HepG2 (cell line): ENCODE measurements around the gene CDSN. TPM values are rescaled to one million over a fixed set of nuclear protein-coding genes. Genes with fewer than 3 reads are reported as not detected.

Experiments used
- ATAC-seq: fragments of 200-7000 bp; cut with Tn5 transposase; 3 replicates; pipeline ENCODE4 v1.9.1; 2020; ENCODE audit warnings: mild to moderate bottlenecking, moderate library complexity
- BruUV-seq: library from RNA; stranded (reverse); fragments of 400-500 nt; replicated peaks from 2 replicates; lab custom pipeline; 2021; lab: Mats Ljungman, UMichigan
- CTCF ChIA-PET: fragments of 300-600 bp; formaldehyde crosslinking; extraction: SDS; loops from one replicate; lab custom pipeline; 2021; ENCODE audit warnings: low total read pairs, inconsistent platforms, low intra/inter-chr PET ratio; lab: Yijun Ruan, JAX
- POLR2A ChIA-PET: fragments of 350-600 bp; sonication (Branson Sonifier 250); formaldehyde crosslinking; loops from one replicate; lab custom pipeline; 2020; ENCODE audit warnings: antibody characterized with exemption, inconsistent platforms; lab: Yijun Ruan, JAX
- DNase-seq: peaks from one replicate; pipeline ENCODE4 v3.0.0-alpha.2; 2015; ENCODE audit warnings: low spot score
- FAIRE-seq: peaks from 3 replicates; lab custom pipeline; 2011; peaks lifted over from hg19 to GRCh38; lab: Jason Lieb, UNC
- H2AFZ ChIP-seq: one replicate; pipeline ENCODE4 v1.6.1; 2011; ENCODE audit warnings: low read length, inconsistent platforms
- H3K27ac ChIP-seq: fragments of 300-600 bp; 3 replicates; pipeline ENCODE4 v1.8.0; 2011; ENCODE audit warnings: mixed run types, mild to moderate bottlenecking, mixed read lengths, low read length, inconsistent platforms; ENCODE audit not compliant: insufficient read depth; ENCODE audit errors: extremely low read length
- H3K27me3 ChIP-seq, 2 experiments: fragments of 200-600 bp in 1 of 2; 2 replicates in 1 of 2; 3 replicates in 1 of 2; pipeline versions ENCODE4 v1.6.0 to v1.8.0; 2011; ENCODE audit warnings: low read length in 2 of 2, mild to moderate bottlenecking in 2 of 2, moderate library complexity in 2 of 2, inconsistent platforms in 1 of 2; ENCODE audit not compliant: insufficient read depth in 2 of 2, control insufficient read depth in 1 of 2
- H3K36me3 ChIP-seq, 2 experiments: fragments of 200-600 bp in 1 of 2; replicated peaks in 1 of 2; 2 replicates in 1 of 2; 3 replicates in 1 of 2; pipeline versions ENCODE4 v1.5.1 to v1.8.0; 2011; ENCODE audit warnings: low read length in 2 of 2, inconsistent platforms in 1 of 2; ENCODE audit not compliant: insufficient read depth in 2 of 2, control insufficient read depth in 1 of 2
- H3K4me1 ChIP-seq: 2 replicates; pipeline ENCODE4 v1.5.1; 2012; ENCODE audit warnings: low read length, inconsistent platforms; ENCODE audit not compliant: insufficient read depth
- H3K4me2 ChIP-seq: 2 replicates; pipeline ENCODE4 v1.6.0; 2011; ENCODE audit warnings: low read depth, low read length, inconsistent platforms
- H3K4me3 ChIP-seq, 3 experiments: fragments of 200-600 bp in 1 of 3; sonication (generic), shearing (Covaris generic) in 1 of 3; replicated peaks in 1 of 3; 2 replicates each; pipeline ENCODE4 v1.5.1; 2011 to 2016; ENCODE audit warnings: low read length in 3 of 3, inconsistent platforms in 2 of 3, low read depth in 2 of 3, mild to moderate bottlenecking in 2 of 3, control low read depth in 1 of 3, mixed read lengths in 1 of 3; ENCODE audit not compliant: insufficient read depth in 1 of 3
- H3K79me2 ChIP-seq: one replicate; pipeline ENCODE4 v1.6.1; 2011; ENCODE audit warnings: low read length, inconsistent platforms; ENCODE audit not compliant: insufficient read depth
- H3K9ac ChIP-seq: 2 replicates; pipeline ENCODE4 v1.6.0; 2011; ENCODE audit warnings: mild to moderate bottlenecking, low read depth, low read length, inconsistent platforms; ENCODE audit not compliant: insufficient read depth
- H3K9me3 ChIP-seq: 2 replicates; pipeline ENCODE4 v1.5.1; 2012; ENCODE audit warnings: mild to moderate bottlenecking, low read length
- H4K20me1 ChIP-seq: 2 replicates; pipeline ENCODE4 v1.6.0; 2011; ENCODE audit warnings: inconsistent platforms, mild to moderate bottlenecking, low read length, moderate library complexity; ENCODE audit not compliant: insufficient read depth
- TMF1 ChIP-seq: sonication (generic); formaldehyde crosslinking; IDR thresholded peaks from 2 replicates; pipeline ENCODE4 v1.8.1; 2022; ENCODE audit warnings: low read depth, missing genetic modification reagents
- ZFP36 ChIP-seq: fragments of 150-350 bp; IDR thresholded peaks from 2 replicates; pipeline ENCODE4 v1.6.1; 2018; ENCODE audit warnings: borderline replicate concordance, low read length, low read depth; ENCODE audit not compliant: partially characterized antibody
- ZNF251 ChIP-seq: sonication (generic); formaldehyde crosslinking; IDR thresholded peaks from 2 replicates; pipeline ENCODE4 v1.9.0; 2021; ENCODE audit warnings: mild to moderate bottlenecking, missing genetic modification reagents
- ZNF768 ChIP-seq: sonication (generic); formaldehyde crosslinking; IDR thresholded peaks from 2 replicates; pipeline ENCODE4 v1.4.0; 2020; ENCODE audit warnings: missing genetic modification reagents
- WGBS: methylation state at CpG from one replicate; pipeline ENCODE4 v1.1.6; 2017; ENCODE audit warnings: low lambda C conversion rate; 5-methylcytosine and 5-hydroxymethylcytosine counted together
- in situ Hi-C: cut with HindIII; loops from 2 replicates; pipeline ENCODE4 v1.10.0; 2017; ENCODE audit warnings: low pct_unique_long_range_greater_than_20kb; ENCODE audit not compliant: extremely low pct_ligation_motif_present
- intact Hi-C: fragments of 100-400 bp; cut with micrococcal nuclease; formaldehyde crosslinking; loops from one replicate; pipeline ENCODE4 v1.10.0; 2022; ENCODE audit not compliant: unreplicated experiment
- polyA plus RNA-seq, 8 experiments: library from polyadenylated mRNA; depleted of rRNA in 3 of 8; stranded (reverse) in 7 of 8; unstranded in 1 of 8; fragments of >200 nt; fragmentation: Illumina TruSeq in 4 of 8; extraction: Trizol in 4 of 8; gene quantifications; 2 replicates each; pipeline versions ENCODE4 v1.2.1 to v1.2.3, GENCODE V29; 2011 to 2016; ENCODE audit warnings: low read depth in 4 of 8, missing spikeins in 1 of 8, mixed read lengths in 1 of 8; ENCODE audit not compliant: insufficient read depth in 1 of 8
- total RNA-seq, 5 experiments: library from RNA; depleted of rRNA; stranded (reverse); fragments of >200 nt; fragmentation: Illumina TruSeq; extraction: Trizol; gene quantifications; 2 replicates each; pipeline ENCODE4 v1.2.3, GENCODE V29; 2016; ENCODE audit warnings: low read depth in 1 of 5
- TF ChIP-seq, protein P1 (sequence below): sonication (generic); formaldehyde crosslinking; IDR thresholded peaks from 2 replicates; pipeline ENCODE4 v1.5.0; 2020; ENCODE audit warnings: missing genetic modification reagents, mild to moderate bottlenecking, borderline replicate concordance
- TF ChIP-seq, protein P2 (sequence below): sonication (generic); formaldehyde crosslinking; IDR thresholded peaks from 2 replicates; pipeline ENCODE4 v1.5.0; 2020; ENCODE audit warnings: mild to moderate bottlenecking, missing genetic modification reagents, moderate library complexity

The CDSN gene
- total and polyA plus RNA-seq, 2 of the 13 experiments (the other 11 are each of a cell fraction or from before 2014, with no cell fraction given) = not detected

DNA sequence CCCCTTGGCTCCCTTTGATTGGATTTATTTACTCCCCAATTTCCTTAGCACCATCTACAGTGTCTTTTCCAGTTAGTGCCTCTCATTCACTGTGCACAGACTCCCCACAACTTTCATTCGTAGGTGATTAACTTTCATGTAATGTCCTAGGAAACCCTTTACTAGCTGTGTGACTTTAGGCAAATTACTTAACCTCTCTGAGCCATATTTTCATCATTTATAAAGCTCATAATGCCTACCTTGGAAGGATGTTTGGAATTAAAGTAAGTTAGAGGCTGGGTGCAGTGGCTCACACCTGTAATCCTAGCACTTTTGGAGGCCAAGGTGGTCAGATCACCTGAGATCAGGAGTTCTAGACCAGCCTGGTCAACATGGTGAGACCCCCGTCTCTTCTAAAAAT is 28.0 kb downstream of the CDSN start:
- H3K9me3 ChIP-seq = no peaks in the 10 kb centered on the region
- TF ChIP-seq, protein P1, sequence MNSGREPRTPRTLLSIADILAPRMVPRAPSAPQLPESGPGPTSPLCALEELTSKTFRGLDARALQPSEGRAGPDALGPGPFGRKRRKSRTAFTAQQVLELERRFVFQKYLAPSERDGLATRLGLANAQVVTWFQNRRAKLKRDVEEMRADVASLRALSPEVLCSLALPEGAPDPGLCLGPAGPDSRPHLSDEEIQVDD (CRISPR knock-in tag) = no peak
- TF ChIP-seq, protein P2, sequence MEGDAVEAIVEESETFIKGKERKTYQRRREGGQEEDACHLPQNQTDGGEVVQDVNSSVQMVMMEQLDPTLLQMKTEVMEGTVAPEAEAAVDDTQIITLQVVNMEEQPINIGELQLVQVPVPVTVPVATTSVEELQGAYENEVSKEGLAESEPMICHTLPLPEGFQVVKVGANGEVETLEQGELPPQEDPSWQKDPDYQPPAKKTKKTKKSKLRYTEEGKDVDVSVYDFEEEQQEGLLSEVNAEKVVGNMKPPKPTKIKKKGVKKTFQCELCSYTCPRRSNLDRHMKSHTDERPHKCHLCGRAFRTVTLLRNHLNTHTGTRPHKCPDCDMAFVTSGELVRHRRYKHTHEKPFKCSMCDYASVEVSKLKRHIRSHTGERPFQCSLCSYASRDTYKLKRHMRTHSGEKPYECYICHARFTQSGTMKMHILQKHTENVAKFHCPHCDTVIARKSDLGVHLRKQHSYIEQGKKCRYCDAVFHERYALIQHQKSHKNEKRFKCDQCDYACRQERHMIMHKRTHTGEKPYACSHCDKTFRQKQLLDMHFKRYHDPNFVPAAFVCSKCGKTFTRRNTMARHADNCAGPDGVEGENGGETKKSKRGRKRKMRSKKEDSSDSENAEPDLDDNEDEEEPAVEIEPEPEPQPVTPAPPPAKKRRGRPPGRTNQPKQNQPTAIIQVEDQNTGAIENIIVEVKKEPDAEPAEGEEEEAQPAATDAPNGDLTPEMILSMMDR (CRISPR knock-in tag) = no peak
- TF ChIP-seq ZNF768 (CRISPR knock-in tag) = peak; percentile 79; the same call in 1 of the 2 replicates
- TF ChIP-seq ZFP36 = peak; percentile 25
- TF ChIP-seq, all 625 proteins: peak for 2
- BruUV-seq = no TSS peak
- ChIA-PET POLR2A (interaction anchor here (1.3 kb wide), 1 partner anchor 10 kb away, joined by 3 read pairs; no protein-coding TSS in a partner anchor), CTCF (no interaction called here)
- Histone ChIP-seq H3K9ac (no peak overlapping the region), H3K27ac (no peak overlapping the region), H3K79me2 (no peaks in the 10 kb centered on the region), H2AFZ (no peak overlapping the region), H3K4me2 (no peak overlapping the region), H3K4me3 (no peak overlapping the region), H3K36me3 (no peaks in the 10 kb centered on the region), H3K4me1 (peaks cover 50% of the 10 kb centered on the region), H3K27me3 (no peaks in the 10 kb centered on the region), H4K20me1 (no peaks in the 10 kb centered on the region)
- FAIRE-seq (no peak), ATAC-seq (no peak), DNase-seq (no peak)
- 64% methylated on average over 2 of the region's 2 CpGs for WGBS
- in situ Hi-C loops (loop anchor here (25.0 kb wide), 2 partner anchors 405 to 630 kb away; partner anchors contain the start of genes NRM and PPP1R18), intact Hi-C loops (no loop called here)

DNA sequence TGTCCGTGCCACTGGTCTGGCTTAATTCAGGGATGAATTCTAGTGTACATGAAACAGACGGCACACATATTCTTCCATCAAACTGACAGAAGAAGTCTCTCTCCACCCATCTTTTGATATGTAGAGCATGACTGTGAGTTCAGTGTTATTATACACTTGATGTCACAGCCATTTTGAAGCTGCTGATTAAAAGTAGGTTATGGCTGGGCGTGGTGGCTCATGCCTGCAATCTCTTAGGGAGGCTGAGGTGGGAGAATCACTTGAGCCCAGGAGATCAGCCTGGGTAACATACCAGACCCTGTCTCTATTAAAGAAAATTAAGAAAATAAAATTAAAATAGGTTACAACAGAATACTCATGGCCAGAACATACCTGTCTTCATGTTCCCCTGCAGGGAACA is 28.6 kb downstream of the CDSN start:
- Histone ChIP-seq H3K4me2 (no peak overlapping the region), H3K4me1 (peaks cover 47% of the 10 kb centered on the region), H4K20me1 (no peaks in the 10 kb centered on the region), H3K27ac (no peak overlapping the region), H3K36me3 (no peaks in the 10 kb centered on the region), H2AFZ (no peak overlapping the region), H3K79me2 (no peaks in the 10 kb centered on the region), H3K4me3 (no peak overlapping the region), H3K9ac (no peak overlapping the region), H3K27me3 (peaks cover 0 to 4% of the 10 kb centered on the region in 2 experiments; a peak in 1 of 5 replicates), H3K9me3 (no peaks in the 10 kb centered on the region)
- intact Hi-C loops = no loop called here
- TF ChIP-seq ZNF251 (CRISPR knock-in tag) (no peak), TMF1 (CRISPR knock-in tag) (0 out of 2 replicates have a peak, but pooled peaks have one; percentile 31)
- no TSS peak for BruUV-seq
- WGBS = 33% methylated on average over 3 of the region's 3 CpGs
- DNase-seq (no peak), ATAC-seq (no peak), FAIRE-seq (no peak)
- CTCF ChIA-PET = no interaction called here
- POLR2A ChIA-PET = no interaction called here
- in situ Hi-C loops = loop anchor here (25.0 kb wide), 2 partner anchors 404 to 629 kb away; partner anchors contain the start of genes NRM and PPP1R18
